GM15510 (cell line): ENCODE data around the gene CIC.

Experiments
- POLR2A ChIP-seq: IDR thresholded peaks from 3 replicates; pipeline ENCODE4 v1.6.1; 2011; ENCODE audit warnings: borderline replicate concordance; ENCODE audit not compliant: insufficient read length; ENCODE audit errors: extremely low read depth

CIC gene

DNA sequence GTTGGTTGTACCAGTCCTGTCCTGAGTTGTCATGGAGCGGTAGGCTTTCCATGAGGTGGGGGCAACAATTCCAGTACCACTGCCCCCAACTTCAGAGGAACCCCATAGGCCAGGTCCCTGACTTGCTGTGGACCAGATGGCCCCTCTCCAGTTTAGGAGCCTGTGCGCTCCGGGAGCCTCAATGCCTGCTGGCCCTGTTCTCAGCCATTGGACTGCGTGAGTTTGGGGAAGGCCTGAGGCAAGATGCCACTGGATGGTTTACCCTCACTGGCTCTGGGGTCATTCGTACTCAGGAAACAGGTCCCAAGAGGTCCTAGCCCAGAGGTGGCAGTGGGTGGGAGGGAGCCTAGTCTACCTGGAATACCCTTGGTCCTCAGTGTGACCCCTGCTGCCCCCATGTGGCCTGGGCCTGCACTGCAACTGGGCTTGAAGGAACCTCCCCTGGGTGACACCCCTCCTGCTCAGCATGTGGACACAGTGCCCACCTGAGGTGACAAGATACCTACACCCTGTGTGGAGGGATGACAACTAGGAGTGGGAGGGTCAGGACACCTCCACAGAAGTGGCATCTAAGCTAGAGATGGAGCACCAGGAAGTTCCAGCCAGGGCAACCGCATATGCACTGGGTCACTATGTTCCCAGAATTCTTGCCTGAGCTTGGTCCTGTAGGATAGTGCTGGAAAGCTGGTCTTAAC is 26.9 kb downstream of the CIC start:
- peak; percentile 17 for TF ChIP-seq POLR2A

DNA sequence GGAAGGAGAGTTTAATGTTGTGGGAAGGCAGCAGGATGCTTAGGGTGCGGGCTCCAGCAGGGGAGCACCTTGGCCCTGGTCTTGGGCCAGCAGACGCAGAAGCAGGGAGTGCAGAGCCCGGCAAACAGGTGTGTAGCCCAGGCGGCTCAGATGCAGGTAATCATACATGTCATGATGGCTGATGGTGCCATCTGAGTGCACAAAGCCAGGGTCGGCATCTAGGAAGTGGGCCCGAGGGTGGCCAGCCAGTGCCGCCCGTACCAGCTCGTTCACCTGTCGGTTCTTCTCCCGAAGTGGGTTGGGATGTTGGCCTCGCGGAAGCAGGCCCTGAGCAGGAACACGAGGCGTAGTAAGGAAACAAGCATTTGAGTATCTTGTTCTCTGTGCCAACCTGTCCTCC is 28.0 kb downstream of the CIC start:
- peak; percentile 11 for TF ChIP-seq POLR2A

DNA sequence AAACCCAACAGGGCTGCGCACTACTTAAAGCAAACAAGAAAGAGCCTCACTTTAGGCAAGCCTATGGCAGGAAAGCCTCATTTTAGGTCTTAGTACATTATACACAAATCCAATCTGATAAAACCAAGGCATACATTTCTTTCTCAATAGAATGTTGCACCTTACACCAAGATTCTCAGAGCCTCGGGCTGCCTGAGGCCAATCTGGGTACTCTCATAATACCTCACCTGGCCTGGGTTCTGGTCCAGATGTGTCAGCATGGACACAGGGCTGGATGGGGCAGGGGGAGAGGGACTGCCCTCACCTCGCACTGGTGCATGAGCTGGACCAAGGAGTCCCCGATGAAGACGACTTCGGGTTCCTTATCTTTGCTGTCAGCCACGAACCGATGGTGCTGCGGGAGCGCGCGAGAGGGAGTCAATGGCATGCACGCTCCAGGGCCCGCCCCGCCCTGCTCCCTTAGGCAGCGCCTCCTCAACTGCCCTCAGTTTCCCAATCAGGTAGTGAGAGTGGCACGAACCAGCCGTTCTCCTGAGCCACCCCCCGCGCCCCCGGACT is 32.7 kb downstream of the CIC start, which contains the start of gene PRR19:
TSS of gene PRR19 (plus strand) at position 487 of the 558 bp plus-strand sequence. CDS start 7,453 bp downstream, outside the sequence.
- TF ChIP-seq POLR2A: no peak

DNA sequence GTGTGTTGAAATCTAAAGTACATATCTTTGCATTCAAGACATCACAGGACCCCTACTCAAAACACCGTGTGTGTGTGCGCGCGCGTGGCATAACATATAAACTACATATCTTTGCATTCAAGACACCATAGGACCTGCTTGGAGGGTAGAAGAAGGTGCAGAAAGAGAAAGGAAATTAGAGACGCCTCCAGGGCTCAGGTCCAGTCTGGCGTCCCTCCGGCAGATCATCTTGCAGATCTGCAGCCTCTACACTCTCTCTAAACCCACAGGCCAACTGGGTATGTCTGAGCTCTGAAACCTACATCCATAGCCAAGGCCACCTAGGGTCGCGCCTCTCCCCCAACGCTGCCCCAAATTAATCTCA is 34.0 kb downstream of the CIC start:
- no peak for TF ChIP-seq POLR2A

DNA sequence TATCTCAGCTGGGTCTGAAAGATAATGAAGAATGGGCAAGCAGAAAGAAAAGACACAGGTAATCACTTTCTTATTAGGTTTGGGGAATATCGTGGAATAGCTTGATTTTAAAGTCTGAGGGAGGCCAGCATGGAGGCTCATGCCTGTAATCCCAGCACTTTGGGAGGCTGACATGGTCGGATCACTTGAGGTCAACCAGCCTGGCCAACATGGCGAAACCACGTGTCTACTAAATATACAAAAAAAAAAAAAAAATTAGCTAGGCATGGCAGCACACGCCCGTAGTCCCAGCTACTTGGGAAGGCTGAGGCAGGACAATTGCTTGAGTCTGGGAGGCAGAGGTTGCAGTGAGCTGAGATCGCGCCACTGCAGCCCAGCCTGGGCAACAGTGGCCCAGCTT is 34.8 kb downstream of the CIC start:
- TF ChIP-seq POLR2A: no peak

DNA sequence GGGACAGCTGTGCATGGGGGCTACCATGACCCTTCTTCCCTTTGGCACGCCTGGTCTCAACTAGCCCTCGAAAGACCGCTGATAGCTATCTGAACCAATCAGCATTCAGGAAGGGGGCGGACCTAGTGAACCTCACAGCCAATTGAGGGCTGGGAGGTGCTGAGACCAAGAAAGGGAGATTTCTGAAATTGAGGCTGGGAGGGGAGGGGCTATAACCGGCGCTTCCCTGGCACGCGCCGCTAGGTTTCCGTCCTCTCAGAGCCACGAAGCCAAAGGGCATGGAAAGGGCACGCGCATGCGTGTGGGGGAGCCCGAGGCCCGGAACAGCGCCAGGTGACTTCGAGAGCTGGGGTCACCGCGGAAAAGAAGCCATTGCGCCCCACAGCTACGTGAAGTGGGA is 37.6 kb downstream of the CIC start:
- no peak for TF ChIP-seq POLR2A

DNA sequence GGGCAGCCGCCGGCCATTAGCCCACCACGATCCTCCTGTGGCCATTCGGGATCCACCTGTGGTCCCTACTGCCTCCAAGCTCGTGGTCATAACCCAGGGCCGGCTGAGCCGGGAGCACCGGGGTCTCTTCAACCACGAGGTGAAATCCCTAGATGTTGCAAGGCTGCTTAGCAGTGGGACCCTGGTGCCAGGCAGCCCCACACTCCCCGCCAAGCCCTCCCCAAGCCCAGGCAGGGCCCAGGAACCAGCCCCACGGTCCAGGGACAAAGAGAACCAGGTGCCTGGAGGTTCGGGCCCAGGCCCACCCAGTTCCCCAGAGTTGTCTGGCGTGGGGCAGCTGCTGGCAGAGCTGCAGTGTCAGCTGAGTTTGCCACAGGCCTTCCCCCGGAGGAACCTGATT is 40.6 kb downstream of the CIC start:
- no peak for TF ChIP-seq POLR2A

DNA sequence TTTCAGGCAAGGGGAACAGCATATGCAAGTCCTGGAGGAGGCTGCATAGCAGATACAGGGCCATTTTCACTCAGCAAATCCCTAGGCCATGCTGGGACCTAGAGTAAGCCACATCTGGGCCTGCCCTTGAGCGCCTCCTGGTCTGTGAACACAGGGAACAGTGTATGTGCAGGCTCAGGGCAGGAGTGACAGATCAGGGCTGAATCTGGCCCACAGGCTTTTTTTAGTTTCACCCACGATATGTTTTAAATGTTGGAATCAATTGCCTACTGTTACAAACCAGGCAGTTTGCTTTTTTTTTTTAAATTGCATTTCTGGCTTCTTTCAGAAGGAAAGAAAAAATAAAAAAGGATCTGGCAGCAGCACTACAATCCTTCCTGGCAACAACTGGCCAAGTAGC is 42.6 kb downstream of the CIC start:
- TF ChIP-seq POLR2A: no peak

DNA sequence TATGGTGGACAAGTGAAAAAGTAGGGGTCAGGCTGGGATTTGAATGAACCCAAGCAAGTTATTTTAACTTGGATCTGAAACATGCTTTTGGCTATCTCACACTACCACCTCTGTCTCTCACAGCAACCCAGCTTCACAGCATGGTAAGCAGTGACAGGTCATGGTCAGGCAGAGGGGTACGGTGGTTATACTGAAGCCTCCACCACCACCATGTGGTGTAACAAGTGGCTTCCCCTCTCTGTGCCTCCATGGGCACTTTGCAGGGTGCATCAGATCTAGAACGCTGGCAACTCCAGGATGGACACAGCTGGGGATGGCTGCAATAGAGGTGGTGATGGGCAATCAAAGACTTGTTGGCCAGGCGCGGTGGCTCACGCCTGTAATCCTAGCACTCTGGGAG is 43.3 kb downstream of the CIC start:
- no peak for TF ChIP-seq POLR2A

DNA sequence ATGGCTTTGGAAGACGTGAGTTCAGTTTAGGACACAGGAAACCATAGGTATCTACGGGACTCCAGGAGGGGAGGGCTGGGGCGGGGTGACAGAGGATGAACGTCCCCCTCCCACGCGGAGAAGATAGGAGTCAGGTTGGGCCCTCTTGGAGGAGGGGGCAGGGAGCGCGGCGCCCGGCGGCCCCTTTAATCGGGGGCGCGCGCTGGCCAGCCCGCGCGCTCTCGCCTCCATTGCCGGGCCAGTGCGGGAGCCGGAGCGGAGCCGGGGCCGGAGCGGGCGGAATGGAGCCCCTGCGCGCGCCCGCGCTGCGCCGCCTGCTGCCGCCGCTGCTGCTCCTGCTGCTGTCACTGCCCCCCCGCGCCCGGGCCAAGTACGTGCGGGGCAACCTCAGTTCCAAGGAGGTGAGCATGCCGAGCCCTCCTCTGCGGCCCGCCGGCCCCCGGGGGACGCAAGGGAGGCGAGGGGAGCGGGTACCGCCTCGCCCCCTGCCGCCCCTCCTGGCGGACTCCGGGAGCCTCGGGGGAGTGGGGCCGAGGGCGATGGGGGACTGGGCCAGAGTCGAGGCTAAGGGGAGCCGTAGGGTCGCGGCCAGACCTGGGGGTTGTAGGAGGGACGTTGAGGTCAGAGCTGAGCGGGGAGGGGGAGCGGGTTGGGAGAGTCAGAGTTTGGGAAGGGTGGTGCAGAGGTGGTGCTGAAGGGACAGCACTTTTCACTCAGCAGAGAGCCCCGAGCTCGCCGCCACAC is 44.2 kb downstream of the CIC start, which contains the start of gene TMEM145:
TSS of gene TMEM145 (plus strand) at position 214 of the 744 bp plus-strand sequence. CDS start at position 282, 68 bp downstream.
- no peak for TF ChIP-seq POLR2A

DNA sequence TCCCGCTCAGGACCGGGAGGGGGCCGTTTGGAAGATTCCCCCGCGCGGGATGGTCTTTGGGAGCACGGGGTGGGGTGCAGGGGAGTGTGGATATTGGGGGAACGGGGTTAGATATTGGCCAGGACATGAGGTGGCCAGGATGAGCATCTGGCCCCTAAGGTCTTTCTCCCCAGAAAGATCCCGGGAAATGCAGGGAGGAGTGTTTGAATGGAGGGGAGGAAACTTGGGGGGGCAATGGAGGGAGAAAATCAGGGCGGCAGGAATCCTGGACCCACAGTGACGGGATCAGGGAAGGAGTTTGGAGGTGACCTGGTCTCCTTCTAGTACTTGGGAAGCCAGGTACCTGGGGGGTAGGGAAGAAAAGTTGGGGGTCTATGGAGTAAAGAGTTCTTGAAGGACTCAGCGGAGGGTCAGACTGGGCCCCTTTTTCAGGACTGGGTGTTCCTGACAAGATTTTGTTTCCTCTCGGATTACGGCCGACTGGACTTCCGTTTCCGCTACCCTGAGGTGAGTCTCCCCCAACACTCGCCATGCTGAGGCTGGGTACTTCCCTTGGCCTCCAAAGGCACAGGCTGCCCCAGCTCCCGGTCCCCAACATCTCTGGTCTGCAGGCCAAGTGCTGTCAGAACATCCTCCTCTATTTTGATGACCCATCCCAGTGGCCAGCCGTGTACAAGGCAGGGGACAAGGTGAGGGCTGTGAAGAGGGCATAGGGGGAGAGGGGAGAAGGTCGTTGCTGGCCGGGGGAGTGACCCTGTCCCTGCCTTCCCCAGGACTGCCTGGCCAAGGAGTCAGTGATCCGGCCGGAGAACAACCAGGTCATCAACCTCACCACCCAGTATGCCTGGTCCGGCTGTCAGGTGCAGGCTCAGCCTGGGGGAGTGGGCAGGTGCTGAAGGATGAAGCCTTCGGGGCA is 45.0 kb downstream of the CIC start:
- TF ChIP-seq POLR2A: no peak

DNA sequence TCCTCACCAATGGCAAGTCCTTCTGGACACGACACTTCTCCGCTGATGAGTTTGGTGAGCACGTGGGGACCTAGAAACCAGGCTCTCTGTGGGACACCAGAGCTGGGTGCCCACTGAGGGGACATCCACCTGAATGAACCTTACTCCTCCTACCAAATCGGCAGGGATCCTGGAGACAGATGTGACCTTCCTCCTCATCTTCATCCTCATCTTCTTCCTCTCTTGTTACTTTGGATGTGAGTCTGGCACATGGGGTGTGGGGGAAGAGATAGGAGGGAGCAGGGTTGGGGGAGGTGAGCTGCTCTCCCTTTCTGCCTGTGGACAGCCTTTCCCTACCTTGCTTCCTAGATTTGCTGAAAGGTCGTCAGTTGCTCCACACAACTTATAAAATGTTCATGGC is 46.0 kb downstream of the CIC start:
- no peak for TF ChIP-seq POLR2A

DNA sequence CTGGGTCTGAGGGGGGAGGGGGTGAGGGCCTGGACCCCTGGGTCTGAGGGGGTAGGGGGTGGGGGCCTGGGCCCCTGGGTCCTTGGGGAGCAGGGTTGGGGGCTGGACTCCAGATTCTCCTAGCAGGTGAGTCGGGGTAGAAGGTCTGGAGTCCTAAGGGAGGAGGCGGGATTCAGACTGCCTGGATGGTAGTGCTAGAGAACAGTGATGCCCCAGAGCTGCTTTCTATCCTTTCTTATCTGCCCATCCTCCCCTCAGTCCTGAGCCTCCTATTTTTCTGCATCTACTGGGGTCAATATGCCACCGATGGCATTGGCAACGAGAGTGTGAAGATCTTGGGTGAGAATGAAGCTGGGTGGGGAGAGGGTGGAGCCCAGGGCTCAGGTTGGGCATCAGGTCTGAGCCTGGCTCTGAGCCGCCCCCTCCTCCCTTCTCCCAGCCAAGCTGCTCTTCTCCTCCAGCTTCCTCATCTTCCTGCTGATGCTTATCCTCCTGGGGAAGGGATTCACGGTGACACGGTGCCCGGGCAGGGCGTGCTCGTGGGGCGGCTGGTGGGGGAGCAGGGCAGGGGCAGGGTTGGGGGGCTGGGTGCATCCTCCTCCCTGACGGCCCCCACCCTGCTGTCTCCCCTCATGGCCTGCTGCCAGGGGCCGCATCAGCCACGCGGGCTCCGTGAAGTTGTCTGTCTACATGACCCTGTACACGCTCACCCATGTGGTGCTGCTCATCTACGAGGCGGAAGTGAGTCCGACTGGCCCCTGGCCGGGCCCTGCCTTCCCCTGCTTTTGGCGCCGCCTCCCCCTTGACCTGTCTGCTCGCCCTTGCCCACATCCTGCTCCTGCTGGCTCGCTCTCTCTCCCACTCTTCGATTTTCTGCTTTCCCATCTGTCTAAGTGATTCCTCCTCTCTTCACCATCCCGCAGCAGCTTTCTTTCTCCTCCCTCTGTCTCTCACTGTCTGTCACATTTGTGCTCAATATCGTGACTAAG is 47.5 kb downstream of the CIC start:
- TF ChIP-seq POLR2A: peak; percentile 50
